Kidney (tissue), 14 donors: ENCODE results near the gene NEUROG3. TPM values are rescaled to one million over a fixed set of nuclear protein-coding genes. Genes with fewer than 3 reads are reported as not detected.
"Not testable (repeated sequence)": the region's sequence is repeated elsewhere in the genome, so short reads cannot be mapped to it uniquely, and the experiment has no call there.

ENCODE experiments used
- DNase-seq, 5 donors: peaks; one replicate each; pipeline ENCODE4 v3.0.0-alpha.2; 2013 to 2020
- FAIRE-seq: peaks from 2 replicates; lab custom pipeline; 2012; peaks lifted over from hg19 to GRCh38; lab: Jason Lieb, UNC
- H3K27ac ChIP-seq, 2 donors: one replicate each; pipeline ENCODE4 v1.7.0; 2013; ENCODE audit warnings: low read depth in 2 of 2, low read length in 2 of 2, inconsistent platforms in 1 of 2
- H3K27me3 ChIP-seq: one replicate; pipeline ENCODE4 v1.7.1; 2013; ENCODE audit warnings: low read length, inconsistent platforms; ENCODE audit not compliant: control insufficient read depth, insufficient read depth
- H3K36me3 ChIP-seq, 3 donors: one replicate each; pipeline versions ENCODE4 v1.7.0 to v1.7.1; 2013; ENCODE audit warnings: low read length in 3 of 3, control low read depth in 1 of 3, inconsistent platforms in 1 of 3; ENCODE audit not compliant: insufficient read depth in 3 of 3, control insufficient read depth in 2 of 3
- H3K4me1 ChIP-seq, 3 donors: one replicate each; pipeline versions ENCODE4 v1.7.0 to v1.7.1; 2013; ENCODE audit warnings: low read length in 3 of 3, inconsistent platforms in 1 of 3, low read depth in 1 of 3; ENCODE audit not compliant: control insufficient read depth in 2 of 3, insufficient read depth in 2 of 3
- H3K4me3 ChIP-seq, 3 donors: one replicate each; pipeline versions ENCODE4 v1.7.0 to v1.8.1; 2013; ENCODE audit warnings: low read length in 3 of 3, control low read depth in 1 of 3, inconsistent platforms in 1 of 3
- H3K9ac ChIP-seq, 3 donors: one replicate each; pipeline versions ENCODE4 v1.7.0 to v1.7.1; 2013; ENCODE audit warnings: low read length in 3 of 3, control low read depth in 1 of 3, inconsistent platforms in 1 of 3
- H3K9me3 ChIP-seq, 3 donors: one replicate each; pipeline versions ENCODE4 v1.7.0 to v1.7.1; 2013; ENCODE audit warnings: low read length in 3 of 3, control low read depth in 1 of 3, inconsistent platforms in 1 of 3; ENCODE audit not compliant: control insufficient read depth in 2 of 3, insufficient read depth in 1 of 3
- CTCF ChIP-seq: IDR thresholded peaks from 3 replicates; pipeline ENCODE4 v1.5.1; 2012; ENCODE audit warnings: mild to moderate bottlenecking, moderate library complexity, borderline replicate concordance; ENCODE audit not compliant: insufficient read depth; ENCODE audit errors: extremely low read depth
- intact Hi-C: fragments of 100-400 bp; cut with DNase I; formaldehyde crosslinking; loops from one replicate; pipeline ENCODE4 v1.11.1; 2022
- polyA plus RNA-seq: library from polyadenylated mRNA; stranded (reverse); fragments of 350-450 nt; fragmentation: Illumina TruSeq; extraction: RNeasy Lipid Tissue Mini Kit (QIAGEN cat#74804); gene quantifications from one replicate; pipeline ENCODE4 v1.2.3, GENCODE V29; 2014; ENCODE audit warnings: low read depth, low replicate concordance; ENCODE audit not compliant: insufficient read depth
- total RNA-seq: library from RNA; stranded (reverse); fragmentation: NEBNext Ultra II Directional; extraction: Animal tissue kit (Norgen Biotek cat#: 25700); gene quantifications from one replicate; pipeline ENCODE4 v1.2.1, GENCODE V29; 2021
- donor health status: control.
- donor health status: control.
- donor health status: control.
- donor health status: control.
- donor health status: control.
- donor health status: DM: yes; HTN: yes; CAD: no.
- donor health status: Normal renal cell carcinoma (clear cell type).

Gene NEUROG3
- total and polyA plus RNA-seq, 2 donors from 2014 or later, result not detected

DNA sequence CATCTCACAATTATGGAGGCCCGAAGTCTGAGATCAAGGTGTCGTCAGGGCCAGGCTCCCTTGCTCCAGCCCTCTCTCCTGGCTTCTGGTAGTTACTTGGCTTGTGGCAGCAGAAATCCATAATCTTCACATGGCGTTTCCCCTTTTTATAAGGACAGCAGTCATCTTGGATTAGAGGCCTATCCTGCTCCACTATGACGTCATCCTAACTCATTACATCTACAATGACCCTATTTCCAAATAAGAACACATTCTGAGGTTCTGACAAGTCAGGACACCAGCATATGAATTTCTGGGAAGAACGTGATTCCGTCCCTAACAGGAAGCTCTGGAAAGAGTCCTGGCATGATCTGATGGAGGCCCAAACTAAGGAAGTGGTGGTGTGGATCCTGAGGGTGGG lies 35.8 kb downstream of the NEUROG3 start:
- H3K36me3 ChIP-seq, result no peaks in the 10 kb centered on the region
- intact Hi-C loops, result no loop called here
- H3K9ac ChIP-seq, result no peak overlapping the region
- FAIRE-seq (no peak), DNase-seq (no peak)
- no peaks in the 10 kb centered on the region for H3K27me3 ChIP-seq
- H3K27ac ChIP-seq, result no peak overlapping the region
- TF ChIP-seq CTCF, result no peak
- no peaks in the 10 kb centered on the region for H3K4me1 ChIP-seq
- H3K9me3 ChIP-seq, result peaks cover 0 to 4% (median 0%) of the 10 kb centered on the region in 3 donors
- H3K4me3 ChIP-seq, result no peak overlapping the region

- intact Hi-C loops, H3K4me3 ChIP-seq, DNase-seq, H3K9me3 ChIP-seq, H3K27me3 ChIP-seq, H3K36me3 ChIP-seq, H3K9ac ChIP-seq, H3K27ac ChIP-seq, FAIRE-seq, H3K4me1 ChIP-seq: not testable (repeated sequence)
Observed at GRCh38 chr10:69536521-69536920, 36.7 kb downstream of the NEUROG3 start.

GRCh38 chr10:69533658-69534057 lies 39.6 kb downstream of the NEUROG3 start:
- Histone ChIP-seq H3K4me3 (no peak overlapping the region), H3K36me3 (no peaks in the 10 kb centered on the region), H3K9me3 (peaks cover 0 to 4% (median 0%) of the 10 kb centered on the region in 3 donors), H3K9ac (no peak overlapping the region), H3K27me3 (no peaks in the 10 kb centered on the region), H3K4me1 (no peaks in the 10 kb centered on the region), H3K27ac (no peak overlapping the region)
- no peak for TF ChIP-seq CTCF
- FAIRE-seq (no peak), DNase-seq (no peak)
- intact Hi-C loops, result no loop called here

DNA sequence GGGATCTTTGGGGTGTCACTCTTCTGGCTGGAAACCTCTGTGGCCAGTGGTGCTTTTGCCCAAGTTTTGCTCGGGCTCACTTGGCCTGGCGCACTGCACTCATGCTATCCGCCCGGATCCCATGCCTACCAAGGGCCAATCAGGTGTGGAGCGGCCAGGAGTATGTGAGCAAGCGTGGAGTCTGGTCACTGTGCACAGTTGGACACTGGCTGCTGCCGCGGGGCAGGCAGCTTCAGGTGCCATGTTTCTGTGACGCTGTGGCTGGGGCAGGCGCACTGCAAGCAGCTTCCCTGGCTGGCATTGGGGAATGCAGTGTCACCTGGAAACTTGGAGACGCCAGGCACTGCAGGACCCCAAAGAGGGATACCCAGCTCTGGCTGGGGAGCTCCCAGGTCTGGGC lies 45.3 kb downstream of the NEUROG3 start:
- FAIRE-seq, result no peak
- intact Hi-C loops, result no loop called here
- H3K4me3 ChIP-seq, result no peak overlapping the region
- H3K27me3 ChIP-seq, result no peaks in the 10 kb centered on the region
- H3K9me3 ChIP-seq, result no peaks in the 10 kb centered on the region
- no peaks in the 10 kb centered on the region for H3K4me1 ChIP-seq
- no peak overlapping the region for H3K9ac ChIP-seq
- no peaks in the 10 kb centered on the region for H3K36me3 ChIP-seq
- no peak for DNase-seq
- no peak for TF ChIP-seq CTCF
- no peak overlapping the region for H3K27ac ChIP-seq

Other genes with a start within 250 kb of the NEUROG3 start
- 0.38 TPM for gene TACR2, start 156.5 kb downstream of the NEUROG3 start, total RNA-seq
- 0.37 TPM for gene TACR2, start 156.5 kb downstream of the NEUROG3 start, polyA plus RNA-seq
- 65.4 TPM for gene TSPAN15, start 122.0 kb downstream of the NEUROG3 start, total RNA-seq
- 28.2 TPM for gene TSPAN15, start 122.0 kb downstream of the NEUROG3 start, polyA plus RNA-seq
- 7.6 TPM for gene FAM241B, start 56.8 kb upstream of the NEUROG3 start, total RNA-seq
- gene FAM241B, start 56.8 kb upstream of the NEUROG3 start, polyA plus RNA-seq, result 23.7 TPM
- 5.2 TPM for gene COL13A1, start 228.5 kb upstream of the NEUROG3 start, total RNA-seq
- gene COL13A1, start 228.5 kb upstream of the NEUROG3 start, polyA plus RNA-seq, result 4.0 TPM